HEK293 (cell line): ENCODE data around the gene PSMG1.

Source experiments
- ATF2 ChIP-seq: fragments of 450-650 bp; formaldehyde crosslinking; IDR thresholded peaks from 2 replicates; pipeline ENCODE4 v1.5.1; 2016; ENCODE audit warnings: missing biosample characterization, missing genetic modification characterization, low read depth
- CTCF ChIP-seq: fragments of 450-650 bp; formaldehyde crosslinking; IDR thresholded peaks from 2 replicates; pipeline ENCODE4 v1.5.1; 2016; ENCODE audit warnings: missing biosample characterization, missing genetic modification characterization
- REST ChIP-seq: fragments of 450-650 bp; formaldehyde crosslinking; IDR thresholded peaks from 2 replicates; pipeline ENCODE4 v1.5.1; 2016; ENCODE audit warnings: missing biosample characterization, missing genetic modification characterization
- WT1 ChIP-seq: fragments of 450-650 bp; formaldehyde crosslinking; IDR thresholded peaks from 2 replicates; pipeline ENCODE4 v1.5.1; 2016; ENCODE audit warnings: missing biosample characterization, missing genetic modification characterization
- ZNF121 ChIP-seq: fragments of 450-650 bp; formaldehyde crosslinking; IDR thresholded peaks from 2 replicates; pipeline ENCODE4 v1.5.1; 2016; ENCODE audit warnings: missing biosample characterization, missing genetic modification characterization
- ZNF19 ChIP-seq: fragments of 450-650 bp; formaldehyde crosslinking; IDR thresholded peaks from 2 replicates; pipeline ENCODE4; 2016; ENCODE audit warnings: missing biosample characterization, missing genetic modification characterization, low read depth
- ZNF23 ChIP-seq: fragments of 450-650 bp; formaldehyde crosslinking; IDR thresholded peaks from 2 replicates; pipeline ENCODE4 v1.5.1; 2016; ENCODE audit warnings: missing biosample characterization, missing genetic modification characterization, borderline replicate concordance
- ZNF24 ChIP-seq: fragments of 450-650 bp; formaldehyde crosslinking; IDR thresholded peaks from 2 replicates; pipeline ENCODE4 v1.5.1; 2016; ENCODE audit warnings: missing biosample characterization, missing genetic modification characterization
- ZNF426 ChIP-seq: fragments of 450-650 bp; formaldehyde crosslinking; IDR thresholded peaks from 2 replicates; pipeline ENCODE4 v1.5.1; 2017; ENCODE audit warnings: missing biosample characterization, missing genetic modification characterization, mild to moderate bottlenecking, inconsistent platforms, moderate library complexity
- ZNF837 ChIP-seq: fragments of 450-650 bp; formaldehyde crosslinking; IDR thresholded peaks from 2 replicates; pipeline ENCODE4 v1.5.1; 2016; ENCODE audit warnings: missing biosample characterization, missing genetic modification characterization

GRCh38 chr21:39224930-39225329, 41.7 kb upstream of the PSMG1 start:
- TF ChIP-seq CTCF (tag by site-specific recombination) (no peak), ZNF23 (tag by site-specific recombination) (no peak), WT1 (no peak), REST (tag by site-specific recombination) (no peak), ZNF19 (tag by site-specific recombination) (no peak), ZNF837 (tag by site-specific recombination) (no peak), ZNF24 (tag by site-specific recombination) (no peak), ZNF426 (tag by site-specific recombination) (no peak), ATF2 (tag by site-specific recombination) (no peak), ZNF121 (no peak)
